Measurements from ENCODE around the gene FAM168A.

FAM168A gene

GRCh38 chr11:73393011-73393380, 204.9 kb downstream of the FAM168A start:
- in situ Hi-C loops (cut with MboI; ENCODE audit: low sequenced_read_pairs) = no loop called here

- in situ Hi-C loops (cut with MboI; ENCODE audit: low sequenced_read_pairs) = no loop called here
Measured at GRCh38 chr11:73392108-73393010, 205.6 kb downstream of the FAM168A start.

DNA sequence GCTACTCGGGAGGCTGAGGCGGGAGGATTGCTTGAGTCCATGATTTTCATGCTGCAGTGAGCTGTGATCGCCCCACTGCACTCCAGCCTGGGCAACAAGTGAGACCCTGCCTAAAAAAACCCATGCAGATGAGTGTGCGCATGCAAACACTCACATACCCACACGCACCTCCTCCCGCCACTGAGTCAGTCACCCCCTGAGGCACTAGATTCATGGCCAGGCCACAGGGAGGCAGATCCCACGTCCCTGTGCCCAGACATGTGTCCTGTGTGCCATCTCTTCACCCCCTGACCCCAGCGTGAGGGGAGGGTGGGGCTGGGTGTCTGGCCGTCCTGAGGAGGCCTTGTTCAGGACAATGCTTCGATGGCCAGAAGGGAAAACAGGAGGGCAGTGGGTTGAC, 206.2 kb downstream of the FAM168A start:
- in situ Hi-C loops (cut with MboI; ENCODE audit: low sequenced_read_pairs) = no loop called here

GRCh38 chr11:73390601-73391565, 207.0 kb downstream of the FAM168A start:
- in situ Hi-C loops (cut with MboI; ENCODE audit: low sequenced_read_pairs) = no loop called here

DNA sequence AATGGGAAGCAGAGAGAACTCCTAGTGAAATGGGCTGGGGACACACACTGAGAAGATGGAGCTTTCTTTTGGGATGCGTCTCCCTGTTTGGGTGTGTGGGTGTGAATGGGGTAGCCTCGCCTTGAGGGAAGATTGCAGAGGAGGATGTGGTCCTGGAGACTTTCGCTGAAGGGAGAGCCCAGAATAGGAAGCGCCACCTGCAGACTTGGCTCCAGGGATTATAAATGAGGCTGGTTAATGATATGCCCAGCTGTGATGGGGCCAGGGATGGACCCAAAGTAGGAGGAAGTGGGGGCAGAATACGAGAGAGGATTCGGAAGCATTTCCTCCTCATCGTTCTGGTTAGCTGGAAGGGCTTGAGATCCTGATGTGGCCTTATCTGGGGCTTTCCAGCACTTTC, 208.0 kb downstream of the FAM168A start:
- in situ Hi-C loops (cut with MboI; ENCODE audit: low sequenced_read_pairs) = no loop called here

- in situ Hi-C loops (cut with MboI; ENCODE audit: low sequenced_read_pairs) = no loop called here
Measured at GRCh38 chr11:73389134-73389525, 208.8 kb downstream of the FAM168A start.

GRCh38 chr11:73388265-73389133, 209.4 kb downstream of the FAM168A start:
- in situ Hi-C loops (cut with MboI; ENCODE audit: low sequenced_read_pairs) = no loop called here

DNA sequence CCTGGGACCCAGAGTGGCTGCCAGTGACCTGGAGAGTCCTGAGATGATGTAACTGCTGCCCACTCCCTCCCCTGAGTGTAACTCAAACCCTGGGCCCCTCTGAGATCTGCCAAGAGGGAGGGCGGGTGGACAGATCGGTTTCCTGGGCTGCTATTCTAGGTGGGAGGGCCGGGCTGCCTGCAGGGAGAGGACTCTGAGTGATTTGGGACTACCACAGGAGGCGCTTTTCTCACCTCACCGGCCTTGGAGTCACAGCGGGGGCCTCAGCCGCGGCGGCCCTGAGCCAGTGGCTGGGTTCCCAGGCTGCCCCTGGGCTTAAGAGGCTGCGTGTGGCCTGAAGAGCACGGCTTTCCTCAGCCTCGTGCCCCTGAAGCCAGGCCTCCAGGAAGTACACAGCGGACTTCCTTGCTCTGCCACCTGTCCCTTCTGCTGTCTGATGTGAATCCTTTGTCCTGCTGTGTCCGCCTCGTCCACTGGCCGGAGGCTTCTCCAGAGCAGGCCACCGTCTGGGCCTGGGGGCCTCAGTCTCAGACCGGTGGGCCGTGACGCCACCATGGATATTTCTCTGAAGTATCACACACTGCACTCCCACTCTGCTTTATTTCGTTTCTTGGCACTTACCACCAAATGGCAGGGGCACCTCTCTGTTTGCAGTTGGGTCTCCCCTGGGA, 210.2 kb downstream of the FAM168A start:
- in situ Hi-C loops (cut with MboI; ENCODE audit: low sequenced_read_pairs) = no loop called here

GRCh38 chr11:73386546-73386945, 211.4 kb downstream of the FAM168A start:
- in situ Hi-C loops (cut with MboI; ENCODE audit: low sequenced_read_pairs) = no loop called here

DNA sequence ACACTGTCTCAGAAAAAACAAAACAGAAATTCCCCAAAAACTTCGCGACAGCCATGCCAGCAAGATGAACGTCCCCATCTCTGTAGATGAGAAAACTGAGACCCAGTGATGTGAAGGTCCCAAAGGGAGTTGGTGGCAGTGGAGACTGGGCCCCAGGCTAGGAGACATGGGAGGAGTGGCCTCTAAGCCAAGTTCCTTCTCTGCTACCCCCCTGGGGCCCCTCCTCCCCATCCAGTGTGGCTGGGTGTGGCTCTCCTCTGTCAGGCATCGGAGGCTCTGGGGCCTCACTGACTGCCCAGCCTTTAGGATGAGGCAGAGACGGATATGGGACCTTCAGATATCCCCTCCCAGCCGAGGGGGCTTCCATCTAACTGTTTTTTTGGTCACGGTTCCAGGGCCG, 211.9 kb downstream of the FAM168A start:
- in situ Hi-C loops (cut with MboI; ENCODE audit: low sequenced_read_pairs) = no loop called here

GRCh38 chr11:73384872-73385689, 212.8 kb downstream of the FAM168A start:
- in situ Hi-C loops (cut with MboI; ENCODE audit: low sequenced_read_pairs) = no loop called here

GRCh38 chr11:73384531-73384871, 213.4 kb downstream of the FAM168A start:
- in situ Hi-C loops (cut with MboI; ENCODE audit: low sequenced_read_pairs) = no loop called here

DNA sequence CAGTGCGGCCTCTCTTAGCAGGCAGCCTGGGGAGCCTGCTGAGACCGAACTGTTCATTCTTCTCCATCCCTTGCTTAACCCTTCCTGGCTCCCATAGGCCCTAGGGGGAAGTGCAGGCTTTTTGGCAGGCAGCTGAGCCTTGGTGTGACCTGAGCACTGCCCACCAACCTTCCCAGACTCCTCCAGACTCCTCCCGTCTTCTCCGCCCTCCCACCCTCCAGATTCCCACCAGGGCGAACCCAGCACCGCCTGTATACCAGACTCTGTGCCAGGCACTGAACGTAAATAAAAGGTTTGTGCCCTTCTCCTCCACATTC, 213.8 kb downstream of the FAM168A start:
- in situ Hi-C loops (cut with MboI; ENCODE audit: low sequenced_read_pairs) = no loop called here

- in situ Hi-C loops (cut with MboI; ENCODE audit: low sequenced_read_pairs) = no loop called here
Measured at GRCh38 chr11:73383249-73384124, 214.4 kb downstream of the FAM168A start.

GRCh38 chr11:73382747-73383146, 215.2 kb downstream of the FAM168A start:
- in situ Hi-C loops (cut with MboI; ENCODE audit: low sequenced_read_pairs) = no loop called here

DNA sequence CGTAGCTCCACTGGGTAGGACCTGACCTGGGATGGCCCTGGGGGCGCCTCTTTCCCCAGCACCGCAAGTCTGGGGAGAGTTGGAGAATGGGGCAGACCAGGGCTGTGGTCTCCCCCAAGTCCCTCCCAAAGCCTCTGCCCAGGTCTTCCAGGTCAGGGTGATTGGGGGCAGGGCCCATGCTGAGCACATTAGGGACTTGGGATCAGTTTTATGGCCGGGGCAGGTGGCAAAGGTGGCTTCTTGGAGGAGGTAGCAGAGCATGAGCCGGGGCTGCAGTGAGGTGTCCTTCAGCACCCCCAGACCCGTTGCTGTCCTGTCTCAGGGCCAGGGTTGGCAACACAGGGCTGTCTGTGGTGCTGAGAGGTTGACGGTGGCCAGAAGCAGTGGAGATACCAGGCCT, 215.7 kb downstream of the FAM168A start:
- in situ Hi-C loops (cut with MboI; ENCODE audit: low sequenced_read_pairs) = no loop called here

GRCh38 chr11:73381589-73381988, 216.3 kb downstream of the FAM168A start:
- in situ Hi-C loops (cut with MboI; ENCODE audit: low sequenced_read_pairs) = no loop called here

GRCh38 chr11:73380897-73381410, 217.0 kb downstream of the FAM168A start:
- in situ Hi-C loops (cut with MboI; ENCODE audit: low sequenced_read_pairs) = no loop called here
